Amygdala (tissue), 56 donors: ENCODE results near the gene CHSY3.

Source experiments
- DNase-seq, 56 donors: peaks; one replicate each; lab custom pipeline; 2025; lab: John Stamatoyannopoulos, UW

CHSY3 gene

DNA sequence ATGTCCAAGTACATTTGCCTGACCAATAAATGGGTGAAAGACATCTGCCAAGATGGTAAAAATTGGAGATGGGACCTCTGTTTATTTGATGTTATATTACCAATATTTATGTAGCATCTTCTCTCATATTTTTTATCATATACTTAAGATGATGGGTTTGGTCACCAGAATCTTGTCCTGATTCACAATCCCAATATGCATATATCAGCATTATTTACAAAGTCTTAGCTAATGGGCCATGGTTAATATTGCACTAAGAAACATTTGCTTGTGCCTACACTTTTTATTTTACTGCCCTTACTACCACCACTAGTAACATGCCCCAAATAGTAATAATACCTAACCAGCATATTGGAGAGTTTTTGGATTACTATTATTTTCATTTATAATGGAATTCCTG lies 116.7 kb downstream of the CHSY3 start:
- no peak for DNase-seq

DNA sequence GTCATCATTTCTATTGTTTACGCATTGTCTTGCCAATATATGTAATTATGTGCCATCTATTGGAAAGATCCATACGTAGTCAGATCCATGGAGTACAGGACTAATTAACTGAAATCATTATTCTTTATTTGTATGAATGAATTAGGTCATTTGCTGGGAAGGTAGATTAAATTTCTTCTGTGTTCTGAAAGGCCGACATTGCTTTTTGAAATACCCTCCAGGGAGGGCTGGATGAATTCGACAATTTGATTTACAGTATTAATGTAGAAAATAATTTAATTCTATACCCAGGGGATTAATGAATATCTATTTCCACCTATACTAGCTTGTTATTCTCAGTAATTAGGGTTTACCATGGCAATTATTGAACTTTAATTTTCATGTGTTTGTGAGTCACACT lies 117.6 kb downstream of the CHSY3 start:
- no peak for DNase-seq

GRCh38 chr5:130023604-130024003 lies 119.3 kb downstream of the CHSY3 start:
- no peak for DNase-seq

GRCh38 chr5:130024006-130024405 lies 119.7 kb downstream of the CHSY3 start:
- no peak for DNase-seq

- DNase-seq: no peak
These were observed 121.2 kb downstream of the CHSY3 start for GRCh38 chr5:130025511-130025910.

GRCh38 chr5:130032807-130033206 lies 128.5 kb downstream of the CHSY3 start:
- DNase-seq: peak in 34 of 56 donors; percentile 1 to 68 (median 12)

GRCh38 chr5:130034566-130035210 lies 130.4 kb downstream of the CHSY3 start:
- DNase-seq: no peak

DNA sequence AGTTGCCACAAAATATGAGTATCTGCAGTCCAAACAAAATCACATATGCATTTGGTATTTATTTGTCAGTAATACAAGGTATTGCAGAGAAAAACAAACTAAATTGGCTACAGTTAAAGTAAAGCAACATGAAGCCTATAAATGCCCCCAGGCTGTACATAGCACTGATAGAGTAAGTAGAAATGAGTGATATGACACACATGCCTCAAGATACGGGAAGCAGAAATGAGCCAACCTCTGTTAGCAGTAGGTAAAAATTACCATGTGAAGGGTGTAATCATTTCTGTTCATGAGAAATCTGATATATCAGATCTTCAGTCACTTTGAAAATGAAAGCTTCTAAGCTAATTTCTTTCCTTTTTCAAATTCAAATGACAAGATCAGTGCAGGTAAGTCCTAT lies 131.1 kb downstream of the CHSY3 start:
- no peak for DNase-seq

DNA sequence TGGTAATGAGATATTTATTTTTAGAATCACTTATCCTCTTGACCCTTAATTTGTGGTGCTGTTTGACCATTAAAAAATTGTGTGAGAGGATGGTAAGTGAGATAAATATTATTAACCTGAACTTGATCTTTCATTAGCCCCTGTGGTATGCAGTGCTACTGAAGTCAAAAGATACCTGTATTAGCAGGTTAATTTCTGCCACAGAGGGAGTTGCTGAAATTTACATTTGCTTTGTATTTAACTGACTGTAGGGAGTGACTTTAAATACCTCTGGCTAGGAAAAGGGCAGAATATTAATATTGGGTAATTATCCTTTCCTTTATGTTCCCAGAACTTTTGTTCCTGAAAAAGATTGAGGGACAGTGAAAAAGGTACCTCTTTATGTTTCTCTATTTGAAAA lies 133.6 kb downstream of the CHSY3 start:
- DNase-seq: no peak

DNA sequence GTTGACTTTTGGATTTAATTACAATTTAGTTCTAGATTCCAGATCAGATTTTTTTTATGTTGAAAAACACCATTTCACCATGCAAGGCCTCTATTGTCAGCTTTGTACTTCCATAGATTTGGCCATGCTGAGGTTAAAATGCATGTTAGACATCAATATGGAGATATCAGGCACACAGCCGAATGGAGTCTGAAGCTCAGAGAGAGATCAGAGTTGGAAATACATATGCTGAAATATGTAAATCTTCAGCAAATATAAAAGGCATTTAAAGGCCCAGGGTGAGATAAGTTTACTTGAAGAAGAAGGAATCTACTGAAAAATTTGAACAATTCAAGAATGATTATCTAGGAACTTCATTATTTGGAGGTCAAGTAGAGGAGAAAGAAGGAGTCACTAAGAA lies 139.6 kb downstream of the CHSY3 start:
- DNase-seq: no peak

GRCh38 chr5:130045334-130045733 lies 141.1 kb downstream of the CHSY3 start:
- DNase-seq: no peak

DNA sequence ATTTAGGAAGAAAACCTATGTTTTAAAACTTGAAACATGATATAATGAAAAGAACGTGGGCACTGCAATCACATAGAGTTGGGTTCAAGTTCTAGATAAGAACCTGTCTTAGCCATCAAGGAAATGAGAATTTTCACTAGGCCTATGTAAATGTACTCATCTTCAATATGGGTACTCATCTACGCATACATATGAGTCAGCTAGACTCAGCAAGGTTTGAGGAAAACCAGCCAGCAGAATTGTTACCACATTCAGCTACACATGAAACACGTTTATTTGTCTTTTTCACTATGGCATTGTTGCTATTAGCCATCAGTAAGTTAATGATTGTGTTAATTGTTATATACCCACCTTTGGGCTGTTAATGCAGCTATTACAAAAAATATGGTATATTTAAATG lies 146.3 kb downstream of the CHSY3 start:
- no peak for DNase-seq

DNA sequence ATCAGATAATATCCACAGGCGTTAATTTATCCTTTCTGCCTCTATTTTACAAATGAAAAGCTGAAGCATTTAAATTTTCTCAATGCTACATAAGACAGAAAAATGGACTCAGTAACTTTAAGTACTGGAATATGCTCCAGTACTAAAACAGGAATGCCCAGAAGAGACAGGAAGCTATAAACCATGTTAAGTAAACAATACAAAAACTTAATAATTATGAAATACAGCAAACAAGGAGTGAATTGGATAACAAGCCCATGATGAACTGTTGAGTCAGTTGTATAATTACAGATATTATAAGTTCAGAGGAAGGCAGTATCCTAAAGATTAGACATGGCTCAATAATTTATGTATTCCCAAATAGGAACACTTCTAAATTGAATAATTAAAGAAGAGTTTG lies 148.5 kb downstream of the CHSY3 start:
- DNase-seq: no peak

DNA sequence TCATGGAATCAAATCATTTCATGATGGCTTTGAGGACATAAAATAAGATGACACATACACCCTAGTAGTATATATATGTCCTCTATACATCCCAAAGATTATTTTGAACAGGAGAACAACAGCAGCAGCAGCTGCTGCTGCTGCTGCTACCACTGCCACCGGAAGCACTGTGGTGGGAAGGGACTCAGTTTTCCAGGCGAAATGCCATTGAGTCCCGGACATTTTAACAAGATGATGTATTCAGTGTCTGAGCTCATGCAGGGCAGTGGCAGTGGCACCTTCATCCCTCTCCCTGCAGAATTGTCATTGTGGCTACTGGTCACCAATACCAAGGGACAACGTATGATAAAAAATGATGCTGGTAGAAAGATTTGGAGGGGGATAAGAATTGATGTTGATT lies 151.3 kb downstream of the CHSY3 start:
- no peak for DNase-seq

GRCh38 chr5:130061746-130062145 lies 157.5 kb downstream of the CHSY3 start:
- no peak for DNase-seq

- no peak for DNase-seq
These were observed 159.3 kb downstream of the CHSY3 start for GRCh38 chr5:130063603-130064002.

DNA sequence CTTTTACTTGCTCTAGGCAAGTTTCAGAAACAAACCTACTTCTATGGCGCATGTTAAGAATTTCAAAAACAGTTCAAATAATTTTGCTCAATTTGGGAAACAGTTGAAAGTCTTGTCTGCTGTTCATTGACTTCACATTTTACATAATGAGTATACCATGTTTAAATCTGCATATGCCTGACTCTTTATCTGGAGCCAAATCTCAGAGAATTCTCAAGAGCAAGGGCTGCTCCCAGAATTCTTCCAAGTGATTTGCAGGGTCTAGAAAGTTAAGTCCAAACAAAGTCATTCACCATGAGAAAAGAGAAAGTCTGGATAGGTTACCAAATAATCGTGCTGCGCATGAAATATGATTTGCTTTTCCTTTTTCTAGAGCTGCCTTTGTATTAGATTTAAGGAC lies 160.2 kb downstream of the CHSY3 start:
- no peak for DNase-seq

GRCh38 chr5:130065617-130066016 lies 161.4 kb downstream of the CHSY3 start:
- no peak for DNase-seq

DNA sequence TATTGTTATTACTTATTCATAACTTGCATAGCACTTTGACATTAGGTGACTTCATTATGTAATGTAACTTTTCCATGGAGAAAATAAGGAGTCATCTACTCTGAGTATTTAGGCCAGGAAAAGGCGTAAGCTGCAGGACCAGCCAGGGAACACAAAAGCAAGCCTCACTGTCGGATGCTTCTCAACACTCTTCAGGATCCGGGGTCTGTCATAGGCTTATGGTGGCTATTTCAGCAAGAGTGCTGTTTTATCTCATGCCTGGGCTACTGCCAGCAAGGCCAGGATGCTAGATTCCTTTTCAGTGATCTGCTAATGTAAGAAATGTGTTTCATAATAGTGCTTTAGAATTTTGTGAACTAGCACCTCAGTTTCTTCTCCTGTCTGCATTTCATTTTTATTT lies 162.4 kb downstream of the CHSY3 start:
- no peak for DNase-seq

DNA sequence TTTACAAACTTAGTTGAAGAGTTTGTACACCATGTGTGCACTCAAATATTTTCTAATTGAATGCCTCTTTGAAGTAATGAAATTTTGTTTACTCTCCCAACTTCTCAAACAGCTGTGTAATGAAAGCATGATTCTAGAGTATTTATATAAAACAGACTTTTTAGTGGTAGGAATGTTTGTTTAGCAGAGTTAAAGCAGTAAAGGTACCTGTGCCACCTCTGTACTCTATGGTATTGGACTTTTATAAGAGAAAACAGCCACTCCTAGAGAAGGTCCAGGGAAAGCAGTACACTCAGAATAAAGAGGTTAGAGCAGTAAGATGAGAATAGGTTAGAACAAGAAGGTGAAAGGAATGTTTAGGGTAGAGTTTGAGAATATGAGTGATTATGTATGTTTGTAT lies 163.1 kb downstream of the CHSY3 start:
- DNase-seq: no peak

GRCh38 chr5:130068101-130068500 lies 163.8 kb downstream of the CHSY3 start:
- no peak for DNase-seq

GRCh38 chr5:130068988-130069387 lies 164.7 kb downstream of the CHSY3 start:
- no peak for DNase-seq

- no peak for DNase-seq
These were observed 170.6 kb downstream of the CHSY3 start for GRCh38 chr5:130074820-130075219.
